Esophagus muscularis mucosa (tissue), 3 donors: ENCODE measurements around the gene CYP4A11.

Experiments used
- CTCF ChIP-seq, 3 experiments: fragments of 200-600 bp in 2 of 3; fragments of 450-650 bp in 1 of 3; sonication (generic) in 2 of 3; IDR thresholded peaks; one replicate each; pipeline ENCODE4 v1.5.1; 2017 to 2019; ENCODE audit warnings: antibody characterized with exemption in 3 of 3, mild to moderate bottlenecking in 2 of 3, moderate library complexity in 1 of 3
- POLR2A ChIP-seq: fragments of 450-650 bp; IDR thresholded peaks from one replicate; pipeline ENCODE4 v1.6.1; 2017; ENCODE audit warnings: antibody characterized with exemption, moderate library complexity, mild to moderate bottlenecking, low read depth

GRCh38 chr1:46936788-46937187 is 4.5 kb downstream of the CYP4A11 start:
- no peak for TF ChIP-seq POLR2A
- TF ChIP-seq CTCF (IDR thresholded peaks at IDR 0.05) = no peak
